Bronchial epithelial cell (primary cell): Measurements from ENCODE around the gene MRM2. TPM values are rescaled to one million over a fixed set of nuclear protein-coding genes. Genes with fewer than 3 reads are reported as not detected.
A peak's percentile ranks its signal among the peaks of the same experiment; 100 is the strongest.

ENCODE experiments used
- DNase-seq: peaks from one replicate; pipeline ENCODE4 v3.0.0-alpha.2; 2010; ENCODE audit warnings: low read depth
- FAIRE-seq: peaks from 2 replicates; lab custom pipeline; 2011; peaks lifted over from hg19 to GRCh38; lab: Jason Lieb, UNC
- H3K27me3 ChIP-seq: 2 replicates; pipeline ENCODE4 v1.5.1; 2011; ENCODE audit warnings: low read length; ENCODE audit not compliant: control insufficient read depth, insufficient read depth
- H3K36me3 ChIP-seq: 2 replicates; pipeline ENCODE4 v1.5.1; 2011; ENCODE audit warnings: low read length; ENCODE audit not compliant: control insufficient read depth, insufficient read depth
- H3K4me3 ChIP-seq: 2 replicates; pipeline ENCODE4 v1.5.1; 2011; ENCODE audit warnings: mild to moderate bottlenecking, low read depth, low read length, control low read depth
- CTCF ChIP-seq: IDR thresholded peaks from 2 replicates; pipeline ENCODE4 v1.5.1; 2011; ENCODE audit warnings: mild to moderate bottlenecking, moderate library complexity, low read length, control low read depth, inconsistent platforms; ENCODE audit not compliant: insufficient read depth, severe bottlenecking
- total RNA-seq: library from RNA; depleted of rRNA; stranded (reverse); fragments of >200 nt; gene quantifications from 2 replicates; pipeline ENCODE4 v1.2.1, GENCODE V29; 2014

MRM2 gene
- total RNA-seq, 1 donor from 2014 or later, result 21.1 TPM

GRCh38 chr7:2225830-2226229, 16.2 kb downstream of the MRM2 start:
- H3K36me3 ChIP-seq, result peaks cover 17% of the 10 kb centered on the region
- H3K27me3 ChIP-seq, result no peaks in the 10 kb centered on the region
- FAIRE-seq, result no peak
- no peak for TF ChIP-seq CTCF
- DNase-seq, result no peak
- no peak overlapping the region for H3K4me3 ChIP-seq

- FAIRE-seq (no peak), DNase-seq (peak; percentile 94)
- TF ChIP-seq CTCF, result no peak
- H3K4me3 ChIP-seq, result no peak overlapping the region
- peaks cover 15% of the 10 kb centered on the region for H3K36me3 ChIP-seq
- no peaks in the 10 kb centered on the region for H3K27me3 ChIP-seq
Measured at GRCh38 chr7:2225336-2225735, 16.7 kb downstream of the MRM2 start.

GRCh38 chr7:2224934-2225333, 17.1 kb downstream of the MRM2 start:
- peak; percentile 66 for DNase-seq
- H3K4me3 ChIP-seq, result no peak overlapping the region
- no peaks in the 10 kb centered on the region for H3K27me3 ChIP-seq
- H3K36me3 ChIP-seq, result peaks cover 14% of the 10 kb centered on the region
- FAIRE-seq, result peak; percentile 97
- no peak for TF ChIP-seq CTCF

- DNase-seq (peak; percentile 5), FAIRE-seq (peak; percentile 23)
- Histone ChIP-seq H3K27me3 (no peaks in the 10 kb centered on the region), H3K4me3 (no peak overlapping the region), H3K36me3 (peaks cover 11% of the 10 kb centered on the region)
- no peak for TF ChIP-seq CTCF
Measured at GRCh38 chr7:2224491-2224928, 17.5 kb downstream of the MRM2 start.

GRCh38 chr7:2223321-2223720, 18.7 kb downstream of the MRM2 start:
- Histone ChIP-seq H3K36me3 (peaks cover 10% of the 10 kb centered on the region), H3K27me3 (no peaks in the 10 kb centered on the region), H3K4me3 (no peak overlapping the region)
- FAIRE-seq, result peak; percentile 87
- no peak for DNase-seq
- no peak for TF ChIP-seq CTCF

GRCh38 chr7:2222516-2222915, 19.5 kb downstream of the MRM2 start:
- no peaks in the 10 kb centered on the region for H3K27me3 ChIP-seq
- no peak overlapping the region for H3K4me3 ChIP-seq
- no peak for TF ChIP-seq CTCF
- DNase-seq (no peak), FAIRE-seq (no peak)
- H3K36me3 ChIP-seq, result peaks cover 13% of the 10 kb centered on the region
